Neural progenitor cell (in vitro differentiated cells): ENCODE measurements around the gene KRI1. TPM values are rescaled to one million over a fixed set of nuclear protein-coding genes. Genes with fewer than 3 reads are reported as not detected.

Experiments used
- DNase-seq: peaks from one replicate; pipeline ENCODE4 v3.0.0-alpha.2; 2016; ENCODE audit warnings: low spot score
- H2AFZ ChIP-seq: fragments of 200-600 bp; sonication (generic); replicated peaks from 2 replicates; pipeline ENCODE4 v1.6.1; 2016; ENCODE audit warnings: antibody characterized with exemption
- H3F3A ChIP-seq: fragments of 200-600 bp; sonication (generic); 2 replicates; pipeline ENCODE4 v1.6.1; 2016; ENCODE audit warnings: antibody characterized with exemption, low read depth
- H3K27ac ChIP-seq: fragments of 200-600 bp; sonication (generic); 2 replicates; pipeline ENCODE4 v1.5.1; 2016; ENCODE audit warnings: mild to moderate bottlenecking
- H3K27me3 ChIP-seq: fragments of 200-600 bp; sonication (generic); 2 replicates; pipeline ENCODE4 v1.6.1; 2016; ENCODE audit warnings: mild to moderate bottlenecking, moderate library complexity
- H3K36me3 ChIP-seq: fragments of 200-600 bp; sonication (generic); 2 replicates; pipeline ENCODE4 v1.5.1; 2016
- H3K4me1 ChIP-seq: fragments of 200-600 bp; sonication (generic); 2 replicates; pipeline ENCODE4 v1.6.1; 2016; ENCODE audit warnings: mixed run types
- H3K4me2 ChIP-seq: fragments of 200-600 bp; sonication (generic); 2 replicates; pipeline ENCODE4 v1.6.1; 2016
- H3K4me3 ChIP-seq: fragments of 200-600 bp; sonication (generic); 2 replicates; pipeline ENCODE4 v1.5.1; 2016
- H3K79me2 ChIP-seq: fragments of 200-600 bp; sonication (generic); 2 replicates; pipeline ENCODE4 v1.6.1; 2016; ENCODE audit warnings: low read depth
- H3K9ac ChIP-seq: fragments of 200-600 bp; sonication (generic); 2 replicates; pipeline ENCODE4 v1.6.1; 2016
- H3K9me3 ChIP-seq: fragments of 200-600 bp; sonication (generic); 2 replicates; pipeline ENCODE4 v1.5.1; 2016; ENCODE audit warnings: low read depth
- H4K20me1 ChIP-seq: fragments of 200-600 bp; sonication (generic); 2 replicates; pipeline ENCODE4 v1.6.1; 2016; ENCODE audit warnings: low read depth
- H3K27ac Mint-ChIP-seq: 3 replicates; pipeline ENCODE4 v1.8.0; 2021; ENCODE audit warnings: mixed read lengths
- H3K27me3 Mint-ChIP-seq: 2 replicates; pipeline ENCODE4 v1.8.0; 2022; ENCODE audit warnings: low read depth, mild to moderate bottlenecking, inconsistent platforms, moderate library complexity, mixed read lengths; ENCODE audit not compliant: insufficient read depth
- H3K36me3 Mint-ChIP-seq: 3 replicates; pipeline ENCODE4 v1.8.0; 2021; ENCODE audit warnings: mixed read lengths
- H3K4me1 Mint-ChIP-seq: 3 replicates; pipeline ENCODE4 v1.8.0; 2021; ENCODE audit warnings: mixed read lengths
- H3K4me3 Mint-ChIP-seq: 3 replicates; pipeline ENCODE4 v1.8.0; 2021; ENCODE audit warnings: mild to moderate bottlenecking, moderate library complexity, mixed read lengths
- H3K9me3 Mint-ChIP-seq: 3 replicates; pipeline ENCODE4 v1.8.0; 2020; ENCODE audit warnings: mixed read lengths
- EZH2 ChIP-seq: fragments of 200-600 bp; sonication (generic); IDR thresholded peaks from 2 replicates; pipeline ENCODE4 v1.6.1; 2017; ENCODE audit warnings: antibody characterized with exemption, mild to moderate bottlenecking, moderate library complexity
- EZH2phosphoT487 ChIP-seq: fragments of 200-600 bp; sonication (generic); IDR thresholded peaks from 2 replicates; pipeline ENCODE4 v1.6.1; 2017; ENCODE audit warnings: antibody characterized with exemption
- total RNA-seq: library from RNA; depleted of rRNA; stranded (reverse); fragments of >200 nt; gene quantifications from 2 replicates; pipeline ENCODE4 v1.2.3, GENCODE V29; 2015; ENCODE audit warnings: low replicate concordance
- TF ChIP-seq, protein P1 (sequence below): fragments of 200-600 bp; sonication (generic); IDR thresholded peaks from 2 replicates; pipeline ENCODE4 v1.5.1; 2017; ENCODE audit warnings: antibody characterized with exemption, mild to moderate bottlenecking

Gene KRI1
- total RNA-seq, 1 donor from 2014 or later, result 16.4 TPM

DNA sequence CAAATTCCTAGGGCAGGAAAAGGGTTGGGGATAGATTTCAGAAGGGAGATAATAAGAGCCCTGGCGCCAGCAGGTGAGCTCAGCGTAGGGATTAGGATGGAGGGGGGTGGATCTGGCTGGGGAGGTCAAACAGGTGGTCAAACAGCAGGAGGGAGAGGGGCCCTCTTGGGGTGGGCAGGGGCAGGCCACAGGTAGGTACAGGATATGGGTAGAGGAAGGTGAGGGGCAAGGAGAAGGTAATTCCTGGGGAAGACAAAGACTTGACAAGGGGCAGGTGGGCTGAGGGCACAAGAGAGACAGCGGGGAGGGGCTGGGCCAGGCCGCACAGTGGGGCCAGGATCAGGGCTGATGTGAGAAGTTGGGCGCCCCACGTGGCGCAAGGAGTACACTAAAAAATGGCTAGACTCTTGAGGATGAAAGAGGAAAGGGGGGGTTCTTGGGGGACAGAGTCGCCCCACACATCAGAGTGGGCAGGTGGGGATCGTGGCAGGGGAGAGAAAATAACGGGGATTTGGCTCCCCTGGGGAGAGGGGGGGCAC is 713 bp downstream of the KRI1 start:
- peaks cover 15% of the 10 kb centered on the region for H4K20me1 ChIP-seq
- Mint-ChIP-seq H3K4me3 (peak overlapping the region; percentile 97), H3K9me3 (no peaks in the 10 kb centered on the region), H3K36me3 (peaks cover 4% of the 10 kb centered on the region), H3K27ac (peak overlapping the region; percentile 94), H3K4me1 (peaks cover 39% of the 10 kb centered on the region), H3K27me3 (peaks cover 5% of the 10 kb centered on the region)
- peaks cover 12% of the 10 kb centered on the region for H3K4me1 ChIP-seq
- H2AFZ ChIP-seq, result peak overlapping the region; percentile 7
- TF ChIP-seq, protein P1, sequence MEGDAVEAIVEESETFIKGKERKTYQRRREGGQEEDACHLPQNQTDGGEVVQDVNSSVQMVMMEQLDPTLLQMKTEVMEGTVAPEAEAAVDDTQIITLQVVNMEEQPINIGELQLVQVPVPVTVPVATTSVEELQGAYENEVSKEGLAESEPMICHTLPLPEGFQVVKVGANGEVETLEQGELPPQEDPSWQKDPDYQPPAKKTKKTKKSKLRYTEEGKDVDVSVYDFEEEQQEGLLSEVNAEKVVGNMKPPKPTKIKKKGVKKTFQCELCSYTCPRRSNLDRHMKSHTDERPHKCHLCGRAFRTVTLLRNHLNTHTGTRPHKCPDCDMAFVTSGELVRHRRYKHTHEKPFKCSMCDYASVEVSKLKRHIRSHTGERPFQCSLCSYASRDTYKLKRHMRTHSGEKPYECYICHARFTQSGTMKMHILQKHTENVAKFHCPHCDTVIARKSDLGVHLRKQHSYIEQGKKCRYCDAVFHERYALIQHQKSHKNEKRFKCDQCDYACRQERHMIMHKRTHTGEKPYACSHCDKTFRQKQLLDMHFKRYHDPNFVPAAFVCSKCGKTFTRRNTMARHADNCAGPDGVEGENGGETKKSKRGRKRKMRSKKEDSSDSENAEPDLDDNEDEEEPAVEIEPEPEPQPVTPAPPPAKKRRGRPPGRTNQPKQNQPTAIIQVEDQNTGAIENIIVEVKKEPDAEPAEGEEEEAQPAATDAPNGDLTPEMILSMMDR, result peak; percentile 43
- TF ChIP-seq EZH2, result no peak
- H3K36me3 ChIP-seq, result no peaks in the 10 kb centered on the region
- H3K27me3 ChIP-seq, result peaks cover 23% of the 10 kb centered on the region
- H3K9ac ChIP-seq, result peak overlapping the region; percentile 42
- H3K9me3 ChIP-seq, result no peaks in the 10 kb centered on the region
- peak overlapping the region; percentile 96 for H3K4me2 ChIP-seq
- peaks cover 47% of the 10 kb centered on the region for H3F3A ChIP-seq
- H3K79me2 ChIP-seq, result peaks cover 26% of the 10 kb centered on the region
- H3K27ac ChIP-seq, result no peak overlapping the region
- DNase-seq, result peak; percentile 81
- H3K4me3 ChIP-seq, result peak overlapping the region; percentile 88

DNA sequence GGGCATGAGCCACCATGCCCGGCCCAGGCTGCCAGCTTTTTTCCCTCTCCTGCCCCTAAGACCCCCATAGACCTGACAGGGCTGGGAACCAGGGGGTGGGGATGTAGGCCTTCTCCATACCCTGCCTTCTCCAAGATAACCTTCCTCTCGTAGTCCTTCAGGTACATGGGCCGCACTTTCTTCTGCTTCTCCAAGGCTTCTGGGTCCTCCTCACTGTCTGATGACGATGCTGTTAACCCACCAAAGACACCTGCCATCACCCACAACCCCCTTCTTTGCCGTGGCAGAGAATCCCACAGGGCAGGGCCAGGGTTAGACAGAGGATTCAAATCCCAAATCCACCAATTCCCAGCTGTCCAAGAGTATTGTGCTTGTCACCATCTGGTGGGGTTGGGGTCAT is 3.2 kb downstream of the KRI1 start:
- no peaks in the 10 kb centered on the region for H3K9me3 Mint-ChIP-seq
- Histone ChIP-seq H3K79me2 (peaks cover 26% of the 10 kb centered on the region), H3K4me2 (no peak overlapping the region), H3K4me1 (peaks cover 7% of the 10 kb centered on the region), H3F3A (peaks cover 25% of the 10 kb centered on the region), H3K27me3 (peaks cover 15% of the 10 kb centered on the region), H3K36me3 (no peaks in the 10 kb centered on the region), H2AFZ (no peak overlapping the region), H3K27ac (no peak overlapping the region), H3K9ac (no peak overlapping the region), H3K9me3 (no peaks in the 10 kb centered on the region), H3K4me3 (no peak overlapping the region), H4K20me1 (peaks cover 15% of the 10 kb centered on the region)
- H3K27me3 Mint-ChIP-seq, result peaks cover 2% of the 10 kb centered on the region
- H3K4me3 Mint-ChIP-seq, result no peak overlapping the region
- H3K36me3 Mint-ChIP-seq, result peaks cover 12% of the 10 kb centered on the region
- no peak for TF ChIP-seq EZH2phosphoT487
- no peak for TF ChIP-seq EZH2
- TF ChIP-seq, protein P1, result no peak
- DNase-seq, result no peak
- peaks cover 23% of the 10 kb centered on the region for H3K4me1 Mint-ChIP-seq
- H3K27ac Mint-ChIP-seq, result no peak overlapping the region

DNA sequence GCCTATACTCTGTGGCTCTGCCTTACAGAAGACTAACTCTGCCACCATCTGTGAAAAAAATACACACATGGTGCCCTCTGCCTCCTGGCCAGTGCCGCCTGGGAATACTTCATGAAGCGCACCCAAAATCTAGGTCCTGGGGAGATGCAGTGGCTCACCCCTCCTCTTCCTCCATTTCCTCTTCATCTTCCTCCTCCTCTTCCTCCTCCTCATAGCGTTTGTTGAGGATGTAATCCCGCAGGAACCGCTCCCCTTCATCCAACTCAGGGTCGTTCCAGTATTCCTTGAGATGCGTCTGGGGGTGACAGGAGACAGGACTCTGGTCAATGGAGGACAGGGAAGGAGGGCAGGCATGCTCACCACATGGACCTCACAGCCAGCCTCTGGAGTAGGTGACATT is 5.7 kb downstream of the KRI1 start:
- peaks cover 22% of the 10 kb centered on the region for H3K79me2 ChIP-seq
- Mint-ChIP-seq H3K4me3 (no peak overlapping the region), H3K27ac (no peak overlapping the region), H3K9me3 (no peaks in the 10 kb centered on the region), H3K27me3 (peaks cover 2% of the 10 kb centered on the region), H3K36me3 (peaks cover 12% of the 10 kb centered on the region), H3K4me1 (peaks cover 8% of the 10 kb centered on the region)
- TF ChIP-seq, protein P1, result no peak
- TF ChIP-seq EZH2, result no peak
- H3K4me3 ChIP-seq, result no peak overlapping the region
- H3K4me2 ChIP-seq, result no peak overlapping the region
- no peak overlapping the region for H3K27ac ChIP-seq
- peaks cover 16% of the 10 kb centered on the region for H3F3A ChIP-seq
- no peaks in the 10 kb centered on the region for H3K36me3 ChIP-seq
- H3K9me3 ChIP-seq, result no peaks in the 10 kb centered on the region
- no peak for DNase-seq
- H2AFZ ChIP-seq, result no peak overlapping the region
- H4K20me1 ChIP-seq, result peaks cover 15% of the 10 kb centered on the region
- H3K27me3 ChIP-seq, result no peaks in the 10 kb centered on the region
- H3K9ac ChIP-seq, result no peak overlapping the region
- peaks cover 7% of the 10 kb centered on the region for H3K4me1 ChIP-seq
